Epithelial cell of proximal tubule (primary cell): ENCODE data around the gene KPNA1. TPM values are rescaled to one million over a fixed set of nuclear protein-coding genes. Genes with fewer than 3 reads are reported as not detected.
A peak's percentile ranks its signal among the peaks of the same experiment; 100 is the strongest.

Experiments used
- DNase-seq: peaks from one replicate; pipeline ENCODE4 v3.0.0-alpha.2; 2011; ENCODE audit warnings: low read depth
- H3K4me3 ChIP-seq: 2 replicates; pipeline ENCODE4 v1.5.1; 2011; ENCODE audit warnings: low read depth, mild to moderate bottlenecking, low read length
- total RNA-seq: library from RNA; depleted of rRNA; stranded (reverse); fragments of >200 nt; gene quantifications from 2 replicates; pipeline ENCODE4 v1.2.3, GENCODE V29; 2015
- TF ChIP-seq, protein P1 (sequence below): conservative IDR thresholded peaks from 2 replicates; pipeline ENCODE4 v1.5.1; 2012; ENCODE audit warnings: low read depth, mild to moderate bottlenecking, low read length

KPNA1 gene
- total RNA-seq, 1 donor from 2014 or later = 14.8 TPM

DNA sequence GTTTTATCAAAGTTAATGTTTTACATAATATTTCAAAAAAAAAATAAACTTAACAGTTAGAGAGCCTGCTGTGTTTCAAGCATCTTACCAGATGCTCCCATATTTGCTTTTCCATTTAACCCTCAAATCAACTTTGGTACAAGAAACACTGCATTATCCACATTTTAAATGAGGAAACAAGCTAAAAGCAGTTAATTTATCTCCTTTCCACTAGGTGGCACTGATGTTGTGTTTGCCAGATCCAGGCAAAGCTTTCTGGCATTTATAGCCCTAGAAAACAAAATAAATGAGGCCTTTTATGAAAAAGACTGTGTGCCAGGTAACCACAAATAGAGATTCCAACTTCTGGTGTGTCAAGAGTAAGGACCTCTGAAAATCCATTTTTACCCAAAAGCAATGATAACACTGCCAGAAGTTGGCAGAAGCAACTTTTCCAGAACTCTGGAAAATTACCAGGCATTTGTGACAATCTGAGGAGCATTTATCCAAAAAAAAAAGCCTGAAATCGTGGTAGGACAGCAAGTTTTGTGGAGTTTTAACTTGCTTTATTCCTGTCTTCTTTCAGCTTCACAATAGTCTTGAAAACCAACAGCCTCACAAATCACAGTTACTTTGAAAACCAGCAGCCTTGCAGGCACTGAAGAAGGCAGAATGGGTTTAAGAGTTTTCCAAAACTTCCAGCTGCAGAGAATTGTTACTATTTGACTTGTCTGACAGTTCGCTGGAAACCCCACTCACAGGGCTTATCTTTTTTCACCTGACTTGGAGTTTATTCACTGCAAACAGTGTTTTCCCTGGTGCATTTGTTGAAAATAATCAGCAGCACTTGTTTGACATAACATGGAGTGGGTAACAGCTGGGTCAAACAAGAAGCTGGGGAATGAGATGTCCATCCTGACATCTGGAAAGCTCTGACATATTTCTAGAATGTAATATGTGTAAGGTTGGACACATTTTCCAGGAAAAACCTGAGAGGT is 121.6 kb downstream of the KPNA1 start:
- H3K4me3 ChIP-seq = no peak overlapping the region
- no peak for DNase-seq

DNA sequence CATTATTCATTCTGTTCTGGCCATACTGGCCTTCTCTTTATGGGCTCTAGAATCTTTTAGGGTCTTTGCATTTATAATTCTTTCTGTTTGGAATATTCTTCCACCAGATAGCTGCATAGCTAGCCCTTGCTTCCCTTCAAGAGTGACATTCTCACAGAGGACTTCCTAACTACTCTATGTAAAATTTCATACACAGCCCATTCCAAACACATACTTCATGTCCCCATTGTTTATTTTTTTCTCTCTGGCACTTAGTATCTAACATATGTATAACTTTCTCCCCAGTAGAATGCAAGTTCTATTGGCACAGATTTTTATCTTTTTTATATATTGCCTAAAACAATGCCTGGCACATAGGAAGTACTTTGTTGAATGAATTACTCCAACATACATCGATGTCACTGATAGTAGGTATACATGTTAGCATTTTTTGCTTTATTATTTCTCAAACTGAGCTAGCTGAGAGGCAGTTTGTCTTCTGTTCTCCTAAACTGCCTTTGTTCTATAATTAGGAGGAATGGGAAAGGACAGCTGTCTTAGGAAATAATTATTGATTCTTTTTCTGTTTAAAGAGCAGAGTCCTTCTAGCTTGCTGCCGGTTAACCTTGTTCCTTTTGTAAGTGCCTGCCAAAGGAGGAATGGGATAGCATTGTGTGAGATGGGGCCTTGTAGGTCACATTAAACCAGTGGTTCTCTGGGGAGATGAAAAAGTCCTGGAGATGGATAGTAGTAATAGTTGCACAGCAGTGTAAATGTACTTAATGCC is 122.9 kb downstream of the KPNA1 start:
- H3K4me3 ChIP-seq = no peak overlapping the region
- TF ChIP-seq, protein P1, sequence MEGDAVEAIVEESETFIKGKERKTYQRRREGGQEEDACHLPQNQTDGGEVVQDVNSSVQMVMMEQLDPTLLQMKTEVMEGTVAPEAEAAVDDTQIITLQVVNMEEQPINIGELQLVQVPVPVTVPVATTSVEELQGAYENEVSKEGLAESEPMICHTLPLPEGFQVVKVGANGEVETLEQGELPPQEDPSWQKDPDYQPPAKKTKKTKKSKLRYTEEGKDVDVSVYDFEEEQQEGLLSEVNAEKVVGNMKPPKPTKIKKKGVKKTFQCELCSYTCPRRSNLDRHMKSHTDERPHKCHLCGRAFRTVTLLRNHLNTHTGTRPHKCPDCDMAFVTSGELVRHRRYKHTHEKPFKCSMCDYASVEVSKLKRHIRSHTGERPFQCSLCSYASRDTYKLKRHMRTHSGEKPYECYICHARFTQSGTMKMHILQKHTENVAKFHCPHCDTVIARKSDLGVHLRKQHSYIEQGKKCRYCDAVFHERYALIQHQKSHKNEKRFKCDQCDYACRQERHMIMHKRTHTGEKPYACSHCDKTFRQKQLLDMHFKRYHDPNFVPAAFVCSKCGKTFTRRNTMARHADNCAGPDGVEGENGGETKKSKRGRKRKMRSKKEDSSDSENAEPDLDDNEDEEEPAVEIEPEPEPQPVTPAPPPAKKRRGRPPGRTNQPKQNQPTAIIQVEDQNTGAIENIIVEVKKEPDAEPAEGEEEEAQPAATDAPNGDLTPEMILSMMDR = no peak
- no peak for DNase-seq

More for the DNA sequence above, 121.6 kb downstream of the KPNA1 start:
- TF ChIP-seq, protein P1 = peak; percentile 80

DNA sequence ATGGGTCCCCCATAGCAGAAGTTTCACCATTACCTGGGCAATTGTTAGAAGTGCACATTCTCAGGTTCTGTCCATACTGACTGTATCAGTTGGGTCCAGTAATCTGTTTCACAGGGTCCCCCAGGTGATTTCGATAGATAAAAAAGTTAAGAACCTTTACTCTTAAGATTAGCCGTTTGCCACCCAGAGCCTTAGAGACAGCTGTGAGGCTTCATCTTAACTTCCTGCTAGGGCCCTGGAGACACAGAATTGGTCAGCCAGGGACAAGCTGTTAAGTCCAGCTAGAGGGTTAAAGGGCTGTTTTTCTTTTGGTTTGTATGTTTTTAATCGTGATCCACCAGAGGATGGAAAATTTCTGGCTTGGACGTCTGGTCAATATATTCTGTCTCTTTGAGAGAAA is 124.1 kb downstream of the KPNA1 start:
- H3K4me3 ChIP-seq = no peak overlapping the region
- TF ChIP-seq, protein P1 = no peak
- DNase-seq = no peak

DNA sequence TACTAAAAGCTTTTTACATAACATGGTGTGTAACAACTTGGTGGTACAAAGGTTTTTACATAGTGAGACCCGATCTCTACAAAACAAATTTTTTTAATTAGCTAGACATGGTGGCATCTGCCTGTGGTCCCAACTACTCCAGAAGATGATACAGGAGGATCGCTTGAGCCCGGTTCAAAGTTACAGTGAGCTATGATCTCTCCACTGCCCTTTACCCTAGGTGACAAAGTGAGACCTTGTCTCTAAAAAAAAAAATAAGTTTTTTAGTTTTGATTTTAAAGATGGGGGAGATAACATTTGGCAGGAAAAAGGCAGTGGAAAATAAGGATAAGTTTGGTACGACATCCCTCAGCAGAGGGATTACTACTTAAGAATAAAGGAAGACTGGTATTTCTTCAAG is 124.8 kb downstream of the KPNA1 start:
- TF ChIP-seq, protein P1 = no peak
- H3K4me3 ChIP-seq = no peak overlapping the region
- DNase-seq = no peak

DNA sequence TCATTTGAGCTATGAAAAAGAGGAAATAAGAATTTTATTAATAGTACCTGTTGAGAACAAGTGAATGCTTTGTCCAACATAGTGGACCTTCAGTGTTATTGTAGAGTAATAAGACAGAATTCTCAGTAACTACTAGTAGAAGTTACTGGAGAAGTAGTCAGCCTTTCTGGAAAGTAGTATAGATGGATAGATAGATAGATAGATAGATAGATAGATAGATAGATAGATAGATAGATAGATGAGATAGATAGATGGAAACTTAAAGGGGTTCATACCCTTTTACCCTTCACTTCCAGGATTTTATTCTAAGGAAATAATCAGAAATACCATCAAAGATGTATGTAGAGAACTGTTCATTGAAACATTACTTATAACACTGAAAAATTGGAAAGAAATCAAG is 125.5 kb downstream of the KPNA1 start:
- TF ChIP-seq, protein P1 = no peak
- DNase-seq = no peak
- H3K4me3 ChIP-seq = no peak overlapping the region

DNA sequence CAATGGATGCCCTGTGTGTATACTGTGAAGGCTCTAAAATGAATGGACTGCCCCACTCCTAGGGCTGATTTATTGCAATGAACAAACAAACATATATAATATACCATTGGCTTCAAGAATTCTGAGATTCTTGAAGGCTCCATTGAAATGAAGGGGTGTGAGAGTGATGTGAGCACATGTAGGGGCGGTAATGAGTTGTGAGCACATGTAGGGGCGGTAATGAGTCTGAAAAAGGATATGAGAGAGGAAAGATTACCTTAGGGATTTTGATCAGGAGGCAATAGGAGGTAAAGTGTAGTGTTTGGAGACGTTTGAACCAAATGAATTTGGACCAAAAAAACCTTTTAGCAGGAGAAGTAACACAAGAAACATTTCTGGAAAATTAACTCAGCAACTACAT is 127.0 kb downstream of the KPNA1 start:
- TF ChIP-seq, protein P1 = no peak
- H3K4me3 ChIP-seq = no peak overlapping the region
- no peak for DNase-seq
